ENCODE measurements around the gene PCBP2. TPM values are rescaled to one million over a fixed set of nuclear protein-coding genes. Genes with fewer than 3 reads are reported as not detected.

PCBP2 gene
- total and polyA plus RNA-seq, 10 of the 15 experiments (the other 5 are each of a cell fraction or from before 2014, with no cell fraction given) = 109 to 803 (median 327) TPM

GRCh38 chr12:53500776-53501614 lies 49.1 kb downstream of the PCBP2 start, which contains the start of gene TARBP2 (continued):
- no peak for TF ChIP-seq NR2C2 (IDR thresholded peaks at IDR 0.05; ENCODE audit: borderline replicate concordance, control insufficient read depth, insufficient read length, low read depth)
- TF ChIP-seq MXI1 (IDR thresholded peaks at IDR 0.05; ENCODE audit: low read depth, low read length) = peak; percentile 61; the same call in 1 of the 2 replicates
- no peak for TF ChIP-seq MTA3 (IDR thresholded peaks at IDR 0.05; ENCODE audit: borderline replicate concordance, low read length)
- no peak for TF ChIP-seq SUPT20H (IDR thresholded peaks at IDR 0.05; ENCODE audit: borderline replicate concordance, control insufficient read depth, low read depth, low read length)
- no peak for TF ChIP-seq FOXM1 (IDR thresholded peaks at IDR 0.05; ENCODE audit: low read depth, low read length)
- no peak for TF ChIP-seq TCF7 (IDR thresholded peaks at IDR 0.05; ENCODE audit: borderline replicate concordance)
- no peak for TF ChIP-seq EED (IDR thresholded peaks at IDR 0.05; ENCODE audit: low read depth)
- TF ChIP-seq STAT3 (IDR thresholded peaks at IDR 0.05; ENCODE audit: low read depth, low read length) = no peak
- no peak for TF ChIP-seq ZNF24 (IDR thresholded peaks at IDR 0.05)
- peak; percentile 77 to 80; a peak in 3 of 4 replicates for TF ChIP-seq BHLHE40 (IDR thresholded peaks at IDR 0.05; ENCODE audit: borderline replicate concordance in 1 of 2, low read depth in 2 of 2, low read length in 1 of 2)
- peak; percentile 55; the same call in 1 of the 2 replicates for TF ChIP-seq PML (IDR thresholded peaks at IDR 0.05; ENCODE audit: low read length)
- peak; percentile 89 for TF ChIP-seq RFX5 (IDR thresholded peaks at IDR 0.05; ENCODE audit: low read depth, low read length)
- no peak; the same call in 1 of the 2 replicates for TF ChIP-seq ZNF384 (IDR thresholded peaks at IDR 0.05; ENCODE audit: borderline replicate concordance, low read depth, low read length)
- TF ChIP-seq MTA2 (IDR thresholded peaks at IDR 0.05; ENCODE audit: low read depth) = no peak
- TF ChIP-seq CEBPZ (IDR thresholded peaks at IDR 0.05; ENCODE audit: low read depth, low read length) = no peak
- TF ChIP-seq, protein P1, sequence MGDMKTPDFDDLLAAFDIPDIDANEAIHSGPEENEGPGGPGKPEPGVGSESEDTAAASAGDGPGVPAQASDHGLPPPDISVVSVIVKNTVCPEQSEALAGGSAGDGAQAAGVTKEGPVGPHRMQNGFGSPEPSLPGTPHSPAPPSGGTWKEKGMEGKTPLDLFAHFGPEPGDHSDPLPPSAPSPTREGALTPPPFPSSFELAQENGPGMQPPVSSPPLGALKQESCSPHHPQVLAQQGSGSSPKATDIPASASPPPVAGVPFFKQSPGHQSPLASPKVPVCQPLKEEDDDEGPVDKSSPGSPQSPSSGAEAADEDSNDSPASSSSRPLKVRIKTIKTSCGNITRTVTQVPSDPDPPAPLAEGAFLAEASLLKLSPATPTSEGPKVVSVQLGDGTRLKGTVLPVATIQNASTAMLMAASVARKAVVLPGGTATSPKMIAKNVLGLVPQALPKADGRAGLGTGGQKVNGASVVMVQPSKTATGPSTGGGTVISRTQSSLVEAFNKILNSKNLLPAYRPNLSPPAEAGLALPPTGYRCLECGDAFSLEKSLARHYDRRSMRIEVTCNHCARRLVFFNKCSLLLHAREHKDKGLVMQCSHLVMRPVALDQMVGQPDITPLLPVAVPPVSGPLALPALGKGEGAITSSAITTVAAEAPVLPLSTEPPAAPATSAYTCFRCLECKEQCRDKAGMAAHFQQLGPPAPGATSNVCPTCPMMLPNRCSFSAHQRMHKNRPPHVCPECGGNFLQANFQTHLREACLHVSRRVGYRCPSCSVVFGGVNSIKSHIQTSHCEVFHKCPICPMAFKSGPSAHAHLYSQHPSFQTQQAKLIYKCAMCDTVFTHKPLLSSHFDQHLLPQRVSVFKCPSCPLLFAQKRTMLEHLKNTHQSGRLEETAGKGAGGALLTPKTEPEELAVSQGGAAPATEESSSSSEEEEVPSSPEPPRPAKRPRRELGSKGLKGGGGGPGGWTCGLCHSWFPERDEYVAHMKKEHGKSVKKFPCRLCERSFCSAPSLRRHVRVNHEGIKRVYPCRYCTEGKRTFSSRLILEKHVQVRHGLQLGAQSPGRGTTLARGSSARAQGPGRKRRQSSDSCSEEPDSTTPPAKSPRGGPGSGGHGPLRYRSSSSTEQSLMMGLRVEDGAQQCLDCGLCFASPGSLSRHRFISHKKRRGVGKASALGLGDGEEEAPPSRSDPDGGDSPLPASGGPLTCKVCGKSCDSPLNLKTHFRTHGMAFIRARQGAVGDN (IDR thresholded peaks at IDR 0.05) = peak; percentile 100
- TF ChIP-seq SREBF2 (IDR thresholded peaks at IDR 0.05; ENCODE audit: low read length) = no peak; the same call in 1 of the 2 replicates
- peak; percentile 78; the same call in 1 of the 2 replicates for TF ChIP-seq GATAD2B (conservative IDR thresholded peaks at IDR 0.05; ENCODE audit: low read depth)
- peak; percentile 76; the same call in 1 of the 2 replicates for TF ChIP-seq HDAC2 (IDR thresholded peaks at IDR 0.05)
- TF ChIP-seq YBX1 (IDR thresholded peaks at IDR 0.05) = no peak
- no peak for TF ChIP-seq CEBPB (IDR thresholded peaks at IDR 0.05; ENCODE audit: borderline replicate concordance in 1 of 2, low read depth in 2 of 2, low read length in 2 of 2)
- TF ChIP-seq EZH2 (IDR thresholded peaks at IDR 0.05; ENCODE audit: borderline replicate concordance, control insufficient read depth, low read depth, low read length) = no peak
- TF ChIP-seq KLF5 (IDR thresholded peaks at IDR 0.05; ENCODE audit: partially characterized antibody) = peak; percentile 92
- TF ChIP-seq RCOR1 (conservative IDR thresholded peaks at IDR 0.05; ENCODE audit: low read depth, low read length) = no peak

Data from GM12878 (cell line).